NCI-H774 (cell line): ENCODE results near the gene BACH2.
"Not testable (repeated sequence)": the region's sequence is repeated elsewhere in the genome, so short reads cannot be mapped to it uniquely, and the experiment has no call there.

ENCODE experiments used
- DNase-seq: peaks from one replicate; lab custom pipeline; 2025; lab: John Stamatoyannopoulos, UW

The BACH2 gene

DNA sequence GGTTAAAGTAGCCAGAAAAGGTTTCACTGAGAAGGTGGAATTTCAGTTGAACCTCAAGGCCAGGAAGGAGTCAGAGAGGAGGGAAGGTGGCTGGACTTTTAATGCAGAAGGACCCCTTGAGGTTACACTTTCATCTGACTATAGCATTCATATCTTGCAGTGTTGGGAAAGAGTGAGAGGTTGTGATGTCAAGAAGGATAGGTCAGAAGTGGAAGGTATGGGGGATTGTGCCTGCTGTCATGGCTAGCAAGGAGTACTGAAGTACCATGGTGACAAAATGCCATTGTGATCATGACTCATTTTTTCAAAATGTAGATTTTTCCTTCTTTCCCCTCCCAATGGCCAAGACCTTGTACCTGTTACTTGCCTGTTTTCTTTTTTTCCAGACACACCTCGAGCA, 5.2 kb upstream of the BACH2 start:
- DNase-seq = no peak

DNA sequence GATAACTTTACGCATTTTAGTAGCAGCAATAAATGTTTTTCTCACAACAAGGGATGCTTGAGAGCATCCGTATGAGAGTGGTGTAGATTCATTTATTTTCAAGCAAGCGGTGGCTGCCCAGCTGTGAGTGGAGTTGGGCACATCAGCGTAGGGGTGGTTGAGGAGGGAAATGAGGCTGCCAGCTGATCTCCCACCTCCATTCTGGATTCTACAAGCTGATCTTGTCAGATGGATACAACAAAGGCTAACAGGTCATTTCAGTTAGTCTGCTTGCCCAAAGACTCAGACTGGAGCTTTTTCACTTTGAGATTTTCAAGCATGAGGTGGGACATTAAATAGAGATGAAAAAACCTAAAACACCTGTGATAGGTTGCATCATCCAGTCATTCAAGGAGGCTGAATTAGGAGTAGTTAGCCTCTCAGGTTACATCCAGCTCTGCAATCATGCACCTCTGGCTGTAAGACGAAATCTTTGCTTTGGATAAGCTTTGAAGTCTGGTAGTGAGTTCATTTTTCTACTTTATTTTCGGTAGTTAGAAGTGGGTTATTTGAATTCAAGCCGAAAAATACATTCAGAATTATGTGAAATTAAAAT, 1.9 kb upstream of the BACH2 start:
- DNase-seq = no peak

- no peak for DNase-seq
Observed at GRCh38 chr6:90297867-90298381, 1.3 kb upstream of the BACH2 start.

- DNase-seq = no peak
Observed at GRCh38 chr6:90297115-90297866, 648 bp upstream of the BACH2 start.

GRCh38 chr6:90295854-90296340, 746 bp downstream of the BACH2 start:
- DNase-seq = no peak

DNA sequence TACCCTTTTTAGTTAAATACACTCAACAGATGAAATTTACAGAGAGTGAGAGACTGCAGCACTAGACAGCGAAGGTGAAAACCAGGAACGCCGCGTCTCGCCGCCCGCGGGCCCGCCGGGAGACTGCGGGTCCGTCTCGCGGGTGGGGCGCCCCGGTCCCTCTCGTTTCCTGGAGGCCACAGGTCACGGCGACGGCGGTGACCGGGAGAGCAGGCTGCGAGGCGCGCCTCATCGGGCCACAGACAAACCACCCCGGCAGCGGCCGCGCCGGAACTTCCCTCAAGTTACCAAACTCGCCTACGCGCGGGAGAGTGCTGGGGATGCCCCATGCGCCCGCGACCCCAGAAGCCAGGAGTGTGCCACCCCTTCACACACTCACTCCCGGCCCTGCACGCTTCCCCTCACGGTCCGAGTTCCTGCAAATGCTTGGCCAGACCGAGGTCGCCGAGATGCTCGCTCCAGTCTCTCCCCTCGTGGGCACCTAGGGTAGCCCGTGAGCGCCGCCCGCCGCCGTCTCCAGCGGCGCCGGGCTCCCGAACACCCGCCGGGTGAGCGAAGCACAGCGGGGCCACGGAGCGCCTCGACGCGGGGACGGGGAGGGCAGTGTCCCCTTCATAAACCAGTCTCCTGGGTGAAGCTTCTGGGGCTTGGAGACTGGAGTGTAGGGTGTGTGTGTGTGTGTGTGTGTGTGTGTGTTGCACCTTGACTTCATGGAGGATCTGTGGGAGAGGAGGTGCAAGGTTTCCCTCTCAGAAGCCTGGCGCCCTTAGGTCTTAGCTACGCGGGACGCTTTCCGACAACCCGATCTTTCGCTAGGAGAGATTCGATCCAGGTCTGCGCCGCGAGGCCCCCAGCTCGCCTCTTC, 1.4 kb downstream of the BACH2 start:
- DNase-seq = no peak

GRCh38 chr6:90294614-90294988, 2.0 kb downstream of the BACH2 start:
- DNase-seq = no peak

DNA sequence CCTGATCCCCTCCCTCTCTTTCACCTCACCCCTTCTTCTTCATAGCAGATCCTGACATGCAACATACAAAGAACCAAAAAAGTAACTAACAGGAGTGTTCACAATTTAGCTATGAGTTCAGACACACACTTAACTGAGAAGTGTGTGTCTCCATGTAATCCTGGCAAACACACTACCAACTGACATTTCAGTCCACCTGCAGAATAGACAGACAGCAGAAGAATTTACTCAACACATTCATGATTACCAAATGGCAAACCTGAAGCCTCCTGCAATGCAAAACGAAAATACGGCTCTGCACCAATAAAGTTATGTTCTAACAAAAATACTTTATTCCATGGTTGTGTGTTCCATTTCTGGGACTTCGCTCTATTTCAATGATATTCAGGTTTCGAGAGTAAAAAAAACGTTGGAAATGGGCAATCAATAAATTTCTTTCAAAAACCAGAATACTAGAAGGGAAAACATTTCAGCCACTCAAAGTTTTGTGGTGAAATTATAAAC, 2.6 kb downstream of the BACH2 start:
- DNase-seq = no peak

DNA sequence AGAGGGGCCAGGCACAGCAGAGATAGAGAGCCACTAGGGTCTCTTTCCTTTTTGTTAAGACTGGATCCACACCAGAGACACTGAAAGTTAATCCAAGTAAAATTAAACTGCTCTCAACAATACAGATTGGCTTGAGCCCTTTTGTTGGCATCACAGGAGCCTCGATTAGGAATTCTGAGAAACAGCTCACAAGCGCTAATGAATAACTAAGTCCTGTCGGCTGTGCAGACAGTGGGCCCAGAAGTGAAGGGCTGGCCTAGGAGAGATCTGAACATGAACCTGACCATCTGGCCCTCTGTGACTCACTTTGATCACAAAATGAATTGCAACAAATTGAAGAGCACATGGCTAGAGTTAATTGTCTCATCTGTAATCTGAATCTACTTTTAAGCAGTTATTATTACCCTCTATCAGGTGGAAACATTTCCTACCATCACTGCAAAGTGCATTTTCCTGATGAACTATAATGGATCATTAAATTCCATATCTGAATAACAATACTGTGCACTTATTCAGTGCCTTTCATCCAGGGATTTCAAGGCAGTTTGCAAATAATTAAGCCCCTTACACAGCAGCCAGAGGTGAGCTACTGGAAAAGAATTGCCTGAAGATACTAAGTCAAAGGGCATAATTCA, 3.2 kb downstream of the BACH2 start:
- no peak for DNase-seq

DNA sequence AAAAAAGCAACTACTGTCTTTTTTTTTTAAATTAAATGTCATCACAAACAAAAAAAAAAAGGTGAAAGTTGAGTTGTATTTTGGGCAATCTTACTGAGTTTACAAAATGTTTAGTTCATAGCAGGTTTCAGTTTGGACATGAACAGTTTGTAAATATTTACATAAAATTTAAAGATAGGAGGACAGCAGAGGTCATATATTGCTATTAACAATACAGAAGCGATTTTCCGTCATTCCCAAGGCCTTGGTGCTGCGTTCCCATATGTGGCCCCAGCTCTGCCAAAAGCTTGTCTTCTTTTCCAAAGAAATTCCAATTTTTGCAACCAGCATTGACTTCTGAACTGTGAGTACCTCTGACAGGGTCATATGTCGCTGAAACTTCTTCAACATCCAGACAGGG, 5.1 kb downstream of the BACH2 start:
- no peak for DNase-seq

- DNase-seq = no peak
Observed at GRCh38 chr6:90290811-90291420, 5.7 kb downstream of the BACH2 start.

GRCh38 chr6:90289902-90290301, 6.7 kb downstream of the BACH2 start:
- no peak for DNase-seq

DNA sequence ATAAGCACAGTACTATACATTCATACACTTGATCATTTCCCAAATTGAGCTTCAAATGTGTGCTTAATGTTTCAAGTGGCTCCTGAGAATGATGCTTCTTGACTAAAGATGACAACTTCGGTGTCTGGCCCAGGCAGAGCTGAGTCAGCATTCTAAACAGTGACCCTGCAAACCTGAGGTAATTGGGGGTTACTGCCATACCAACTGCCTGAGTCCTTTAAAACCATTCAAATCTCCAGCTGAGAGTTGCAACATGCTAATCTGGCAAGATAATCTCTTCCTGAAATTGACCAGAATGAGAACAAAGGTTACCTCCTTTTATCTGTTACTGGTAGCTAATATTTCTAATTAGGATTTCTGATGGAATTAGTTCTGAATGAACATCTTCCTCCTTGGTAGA, 8.2 kb downstream of the BACH2 start:
- no peak for DNase-seq

GRCh38 chr6:90286884-90287488, 9.7 kb downstream of the BACH2 start:
- no peak for DNase-seq

- DNase-seq = peak; percentile 61
Observed at GRCh38 chr6:90285611-90286381, 10.8 kb downstream of the BACH2 start.

GRCh38 chr6:90285042-90285481, 11.6 kb downstream of the BACH2 start:
- DNase-seq = no peak

GRCh38 chr6:90284236-90285041, 12.2 kb downstream of the BACH2 start:
- DNase-seq = no peak

- not testable (repeated sequence) for DNase-seq
Observed at GRCh38 chr6:90282265-90282664, 14.4 kb downstream of the BACH2 start.

- DNase-seq = no peak
Observed at GRCh38 chr6:90278129-90278528, 18.5 kb downstream of the BACH2 start.
